PC-9 (cell line): ENCODE data around the gene ADIPOR2.

Source experiments
- EZH2 ChIP-seq: fragments of 200-600 bp; sonication (generic); IDR thresholded peaks from 2 replicates; pipeline ENCODE4 v1.8.0; 2017; ENCODE audit warnings: antibody characterized with exemption, low read depth
- TF ChIP-seq, protein P1 (sequence below): fragments of 200-600 bp; sonication (generic); conservative IDR thresholded peaks from 2 replicates; pipeline ENCODE4 v1.6.1; 2017; ENCODE audit warnings: mixed run types, antibody characterized with exemption, mild to moderate bottlenecking, moderate library complexity

DNA sequence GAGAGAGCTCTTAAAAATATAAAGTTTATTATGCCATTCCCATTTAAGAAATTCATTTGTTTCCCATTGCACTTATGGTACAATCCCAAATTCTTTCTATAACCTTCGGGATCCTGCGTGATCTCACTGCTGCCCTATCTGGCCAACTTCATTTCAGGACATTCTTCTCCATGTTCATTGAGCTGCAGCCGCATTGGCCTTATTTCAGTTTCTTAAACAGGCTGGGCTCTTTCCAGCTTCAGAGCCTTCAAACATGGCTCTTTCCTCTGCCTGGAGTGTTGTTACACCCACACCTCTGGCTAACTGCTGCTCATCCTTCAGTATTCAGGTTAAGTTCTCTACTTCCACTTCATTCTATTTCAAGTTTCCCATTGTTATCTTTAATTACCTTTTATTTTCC is 71.0 kb downstream of the ADIPOR2 start:
- TF ChIP-seq, protein P1, sequence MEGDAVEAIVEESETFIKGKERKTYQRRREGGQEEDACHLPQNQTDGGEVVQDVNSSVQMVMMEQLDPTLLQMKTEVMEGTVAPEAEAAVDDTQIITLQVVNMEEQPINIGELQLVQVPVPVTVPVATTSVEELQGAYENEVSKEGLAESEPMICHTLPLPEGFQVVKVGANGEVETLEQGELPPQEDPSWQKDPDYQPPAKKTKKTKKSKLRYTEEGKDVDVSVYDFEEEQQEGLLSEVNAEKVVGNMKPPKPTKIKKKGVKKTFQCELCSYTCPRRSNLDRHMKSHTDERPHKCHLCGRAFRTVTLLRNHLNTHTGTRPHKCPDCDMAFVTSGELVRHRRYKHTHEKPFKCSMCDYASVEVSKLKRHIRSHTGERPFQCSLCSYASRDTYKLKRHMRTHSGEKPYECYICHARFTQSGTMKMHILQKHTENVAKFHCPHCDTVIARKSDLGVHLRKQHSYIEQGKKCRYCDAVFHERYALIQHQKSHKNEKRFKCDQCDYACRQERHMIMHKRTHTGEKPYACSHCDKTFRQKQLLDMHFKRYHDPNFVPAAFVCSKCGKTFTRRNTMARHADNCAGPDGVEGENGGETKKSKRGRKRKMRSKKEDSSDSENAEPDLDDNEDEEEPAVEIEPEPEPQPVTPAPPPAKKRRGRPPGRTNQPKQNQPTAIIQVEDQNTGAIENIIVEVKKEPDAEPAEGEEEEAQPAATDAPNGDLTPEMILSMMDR: no peak
- TF ChIP-seq EZH2: no peak
